Measurements from ENCODE around the gene ASB13. TPM values are rescaled to one million over a fixed set of nuclear protein-coding genes. Genes with fewer than 3 reads are reported as not detected.

Gene ASB13
- total RNA-seq, 2 donors from 2014 or later, result 12.8 to 13.5 TPM

DNA sequence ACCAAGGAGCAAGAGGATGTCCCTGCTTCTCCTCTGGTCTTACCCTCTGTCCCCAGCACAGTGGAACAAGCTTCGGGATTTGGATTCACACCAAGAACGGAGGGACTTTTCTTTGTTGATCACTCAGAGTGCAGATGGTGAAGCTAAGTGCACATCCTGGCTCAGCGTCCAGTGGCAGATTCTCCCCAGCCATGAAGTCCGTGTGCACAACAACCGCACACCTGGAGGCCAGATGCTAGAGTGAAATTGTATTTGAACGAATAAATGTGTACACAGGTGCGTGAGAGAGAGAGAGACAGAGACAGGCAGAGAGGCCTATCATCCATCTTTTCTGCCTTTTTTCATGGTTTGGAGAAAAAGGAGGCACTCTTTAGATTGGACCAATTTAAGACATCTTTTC is 31.5 kb downstream of the ASB13 start:
- Mint-ChIP-seq H3K4me1 (peaks cover 5% of the 10 kb centered on the region), H3K36me3 (ENCODE audit: low read depth) (peaks cover 14% of the 10 kb centered on the region), H3K9me3 (no peaks in the 10 kb centered on the region), H3K27me3 (ENCODE audit: insufficient read depth) (no peaks in the 10 kb centered on the region), H3K4me3 (no peak overlapping the region), H3K27ac (no peak overlapping the region)
- TF ChIP-seq, protein P1, sequence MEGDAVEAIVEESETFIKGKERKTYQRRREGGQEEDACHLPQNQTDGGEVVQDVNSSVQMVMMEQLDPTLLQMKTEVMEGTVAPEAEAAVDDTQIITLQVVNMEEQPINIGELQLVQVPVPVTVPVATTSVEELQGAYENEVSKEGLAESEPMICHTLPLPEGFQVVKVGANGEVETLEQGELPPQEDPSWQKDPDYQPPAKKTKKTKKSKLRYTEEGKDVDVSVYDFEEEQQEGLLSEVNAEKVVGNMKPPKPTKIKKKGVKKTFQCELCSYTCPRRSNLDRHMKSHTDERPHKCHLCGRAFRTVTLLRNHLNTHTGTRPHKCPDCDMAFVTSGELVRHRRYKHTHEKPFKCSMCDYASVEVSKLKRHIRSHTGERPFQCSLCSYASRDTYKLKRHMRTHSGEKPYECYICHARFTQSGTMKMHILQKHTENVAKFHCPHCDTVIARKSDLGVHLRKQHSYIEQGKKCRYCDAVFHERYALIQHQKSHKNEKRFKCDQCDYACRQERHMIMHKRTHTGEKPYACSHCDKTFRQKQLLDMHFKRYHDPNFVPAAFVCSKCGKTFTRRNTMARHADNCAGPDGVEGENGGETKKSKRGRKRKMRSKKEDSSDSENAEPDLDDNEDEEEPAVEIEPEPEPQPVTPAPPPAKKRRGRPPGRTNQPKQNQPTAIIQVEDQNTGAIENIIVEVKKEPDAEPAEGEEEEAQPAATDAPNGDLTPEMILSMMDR (conservative IDR thresholded peaks at IDR 0.05), result no peak
- no peaks in the 10 kb centered on the region for H3K4me1 ChIP-seq (ENCODE audit: control insufficient read depth, insufficient read depth, low read length)
- WGBS, 2 experiments (ENCODE audit: insufficient coverage in 1 of 2, insufficient read length in 1 of 2), result 90 to 100% methylated on average over 5 to 7 of the region's 7 CpGs
- H3K9ac ChIP-seq (ENCODE audit: extremely low read depth, low read length, poor library complexity, severe bottlenecking), result no peak overlapping the region
- H3K36me3 ChIP-seq (ENCODE audit: control insufficient read depth, insufficient read depth, low read length), result no peaks in the 10 kb centered on the region
- no peak for DNase-seq
- H3K27ac ChIP-seq (ENCODE audit: low read depth, low read length), result no peak overlapping the region
- no peaks in the 10 kb centered on the region for H3K27me3 ChIP-seq (ENCODE audit: control insufficient read depth, insufficient read depth, low read length, poor library complexity, severe bottlenecking)
- H3K4me3 ChIP-seq (ENCODE audit: low read length), result no peak overlapping the region
- H3K9me3 ChIP-seq (ENCODE audit: control insufficient read depth, low read length), result no peaks in the 10 kb centered on the region

DNA sequence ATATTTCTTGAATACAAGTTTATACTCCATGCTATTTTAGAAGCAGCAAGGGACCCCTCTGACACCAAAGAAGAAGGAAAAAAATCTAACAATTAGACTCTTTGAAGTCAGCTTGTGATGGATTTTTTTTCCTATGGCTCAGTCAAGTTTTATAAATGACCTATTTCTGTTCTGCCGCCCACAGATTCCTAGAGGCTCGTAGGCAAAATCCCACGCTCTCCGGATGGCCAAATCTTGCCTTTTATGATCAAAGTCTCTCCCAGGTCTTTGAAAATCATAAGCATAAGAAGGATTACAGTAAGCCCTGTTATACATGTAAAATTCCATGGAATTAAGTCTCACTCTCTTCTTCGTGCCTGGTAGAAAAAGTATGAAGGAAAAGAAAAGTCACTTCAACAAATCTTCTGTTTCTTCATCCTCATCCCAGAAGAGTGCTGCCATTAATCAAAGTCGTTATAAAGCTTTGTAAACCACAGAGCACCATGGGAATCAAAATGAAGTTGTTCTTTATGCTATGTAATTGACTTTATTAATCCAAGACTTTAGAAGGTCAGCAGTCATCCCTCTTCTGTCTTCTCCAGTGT is 33.1 kb downstream of the ASB13 start:
- H3K27ac Mint-ChIP-seq, result no peak overlapping the region
- H3K27ac ChIP-seq (ENCODE audit: low read depth, low read length), result no peak overlapping the region
- H3K4me1 Mint-ChIP-seq, result peaks cover 5% of the 10 kb centered on the region
- H3K4me3 ChIP-seq (ENCODE audit: low read length), result no peak overlapping the region
- no peaks in the 10 kb centered on the region for H3K27me3 Mint-ChIP-seq (ENCODE audit: insufficient read depth)
- no peak overlapping the region for H3K4me3 Mint-ChIP-seq
- H3K9ac ChIP-seq (ENCODE audit: extremely low read depth, low read length, poor library complexity, severe bottlenecking), result no peak overlapping the region
- no peaks in the 10 kb centered on the region for H3K9me3 ChIP-seq (ENCODE audit: control insufficient read depth, low read length)
- H3K36me3 Mint-ChIP-seq (ENCODE audit: low read depth), result peaks cover 2% of the 10 kb centered on the region
- no peaks in the 10 kb centered on the region for H3K9me3 Mint-ChIP-seq
- no peak for DNase-seq
- TF ChIP-seq, protein P1 (conservative IDR thresholded peaks at IDR 0.05), result no peak
- H3K4me1 ChIP-seq (ENCODE audit: control insufficient read depth, insufficient read depth, low read length), result no peaks in the 10 kb centered on the region
- no peaks in the 10 kb centered on the region for H3K36me3 ChIP-seq (ENCODE audit: control insufficient read depth, insufficient read depth, low read length)
- 82 to 87% methylated on average over 4 to 6 of the region's 6 CpGs for WGBS, 2 experiments (ENCODE audit: insufficient coverage in 1 of 2, insufficient read length in 1 of 2)
- no peaks in the 10 kb centered on the region for H3K27me3 ChIP-seq (ENCODE audit: control insufficient read depth, insufficient read depth, low read length, poor library complexity, severe bottlenecking)

DNA sequence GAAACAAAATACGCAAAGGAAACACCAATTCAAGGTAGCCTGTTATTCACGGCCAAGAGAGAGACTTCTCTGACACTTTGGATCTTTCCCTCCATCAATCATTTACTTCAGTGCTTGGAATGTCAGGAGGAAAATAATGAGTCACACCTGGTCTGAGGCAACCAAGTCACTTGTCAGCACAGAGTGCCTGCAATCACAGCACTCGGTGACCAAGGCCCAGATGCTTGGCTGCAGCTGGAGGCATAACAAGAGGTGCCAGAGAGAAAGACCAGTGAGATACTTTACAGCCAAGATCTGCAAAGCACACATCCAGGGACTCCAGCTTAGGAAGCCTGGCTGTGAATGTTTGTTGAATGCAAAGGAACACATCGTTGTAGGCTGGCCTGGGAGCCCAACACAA is 33.9 kb downstream of the ASB13 start:
- no peaks in the 10 kb centered on the region for H3K9me3 ChIP-seq (ENCODE audit: control insufficient read depth, low read length)
- H3K36me3 Mint-ChIP-seq (ENCODE audit: low read depth), result peaks cover under 1% of the 10 kb centered on the region
- H3K27ac ChIP-seq (ENCODE audit: low read depth, low read length), result no peak overlapping the region
- WGBS, 2 experiments (ENCODE audit: insufficient coverage in 1 of 2, insufficient read length in 1 of 2), result 86 to 87% methylated on average over 2 to 4 of the region's 4 CpGs
- peaks cover 5% of the 10 kb centered on the region for H3K4me1 Mint-ChIP-seq
- no peaks in the 10 kb centered on the region for H3K9me3 Mint-ChIP-seq
- no peak overlapping the region for H3K4me3 Mint-ChIP-seq
- TF ChIP-seq, protein P1 (conservative IDR thresholded peaks at IDR 0.05), result no peak
- no peak overlapping the region for H3K27ac Mint-ChIP-seq
- H3K27me3 Mint-ChIP-seq (ENCODE audit: insufficient read depth), result no peaks in the 10 kb centered on the region
- DNase-seq, result no peak
- no peak overlapping the region for H3K9ac ChIP-seq (ENCODE audit: extremely low read depth, low read length, poor library complexity, severe bottlenecking)
- H3K27me3 ChIP-seq (ENCODE audit: control insufficient read depth, insufficient read depth, low read length, poor library complexity, severe bottlenecking), result no peaks in the 10 kb centered on the region
- no peak overlapping the region for H3K4me3 ChIP-seq (ENCODE audit: low read length)
- no peaks in the 10 kb centered on the region for H3K36me3 ChIP-seq (ENCODE audit: control insufficient read depth, insufficient read depth, low read length)
- no peaks in the 10 kb centered on the region for H3K4me1 ChIP-seq (ENCODE audit: control insufficient read depth, insufficient read depth, low read length)

Data from endodermal cell (in vitro differentiated cells).